HepG2 (cell line): ENCODE measurements around the gene GRIN3B. TPM values are rescaled to one million over a fixed set of nuclear protein-coding genes. Genes with fewer than 3 reads are reported as not detected.

Experiments
- ARNT ChIP-seq: fragments of 450-650 bp; IDR thresholded peaks from 2 replicates; pipeline ENCODE4 v1.6.1; 2017
- CEBPG ChIP-seq: IDR thresholded peaks from 2 replicates; pipeline ENCODE4 v1.6.1; 2016
- CREB1 ChIP-seq, 2 experiments: fragments of 450-650 bp in 1 of 2; IDR thresholded peaks; 2 replicates each; pipeline ENCODE4 v1.6.1; 2016 to 2017; ENCODE audit warnings: control low read depth in 1 of 2, mild to moderate bottlenecking in 1 of 2, missing compliant biosample characterization in 1 of 2, missing genetic modification characterization in 1 of 2
- ELF3 ChIP-seq: IDR thresholded peaks from 2 replicates; pipeline ENCODE4 v1.6.1; 2016; ENCODE audit warnings: missing genetic modification reagents, missing compliant biosample characterization
- EP300 ChIP-seq, 3 experiments: sonication (generic) in 1 of 3; formaldehyde crosslinking in 1 of 3; IDR thresholded peaks; 2 replicates each; pipeline versions ENCODE4 v1.5.1 to v1.6.1; 2011 to 2020; ENCODE audit warnings: low read depth in 2 of 3, low read length in 2 of 3, borderline replicate concordance in 1 of 3, improper control_type of control experiment in 1 of 3, mild to moderate bottlenecking in 1 of 3, missing genetic modification reagents in 1 of 3, moderate library complexity in 1 of 3
- FOXA1 ChIP-seq, 2 experiments: fragments of 450-650 bp in 1 of 2; sonication (generic) in 1 of 2; formaldehyde crosslinking in 1 of 2; IDR thresholded peaks; 2 replicates each; pipeline versions ENCODE4 v1.4.0 to v1.6.1; 2016 to 2020; ENCODE audit warnings: missing genetic modification reagents in 1 of 2
- FOXJ3 ChIP-seq: sonication (generic); formaldehyde crosslinking; IDR thresholded peaks from 2 replicates; pipeline ENCODE4 v1.4.0; 2020; ENCODE audit warnings: missing genetic modification reagents, mild to moderate bottlenecking, borderline replicate concordance
- HNRNPK ChIP-seq: fragments of 200-400 bp; formaldehyde crosslinking; IDR thresholded peaks from 2 replicates; pipeline ENCODE4 v1.6.1; 2018; ENCODE audit warnings: low read length, low read depth, moderate library complexity, mild to moderate bottlenecking; ENCODE audit not compliant: poor library complexity, severe bottlenecking
- NCOA1 ChIP-seq: sonication (generic); formaldehyde crosslinking; IDR thresholded peaks from 2 replicates; pipeline ENCODE4 v1.9.0; 2021; ENCODE audit warnings: missing genetic modification reagents
- NCOR1 ChIP-seq: fragments of 200-600 bp; sonication (generic); IDR thresholded peaks from 2 replicates; pipeline ENCODE4 v1.7.0; 2017; ENCODE audit warnings: antibody characterized with exemption, low read length, borderline replicate concordance
- TAF1 ChIP-seq: sonication (generic); formaldehyde crosslinking; IDR thresholded peaks from 2 replicates; pipeline ENCODE4 v1.4.0; 2020; ENCODE audit warnings: missing genetic modification reagents
- YY1 ChIP-seq: IDR thresholded peaks from 2 replicates; pipeline ENCODE4 v1.6.1; 2011; ENCODE audit warnings: low read length, low read depth, moderate library complexity, mild to moderate bottlenecking; ENCODE audit not compliant: insufficient read depth, insufficient replicate concordance
- ZBTB42 ChIP-seq: sonication (generic); formaldehyde crosslinking; IDR thresholded peaks from 2 replicates; pipeline ENCODE4 v1.5.0; 2020; ENCODE audit warnings: mild to moderate bottlenecking, missing genetic modification reagents
- ZNF292 ChIP-seq: sonication (generic); formaldehyde crosslinking; IDR thresholded peaks from 2 replicates; pipeline ENCODE4 v1.8.1; 2022; ENCODE audit warnings: mild to moderate bottlenecking, low read depth, missing genetic modification reagents, borderline replicate concordance
- ZNF496 ChIP-seq: sonication (generic); formaldehyde crosslinking; IDR thresholded peaks from 2 replicates; pipeline ENCODE4 v1.8.1; 2023; ENCODE audit warnings: mild to moderate bottlenecking, moderate library complexity, missing genetic modification reagents; ENCODE audit not compliant: insufficient replicate concordance
- ZNF670 ChIP-seq: sonication (generic); formaldehyde crosslinking; IDR thresholded peaks from 2 replicates; pipeline ENCODE4 v1.8.0; 2022; ENCODE audit warnings: mild to moderate bottlenecking, missing genetic modification reagents, borderline replicate concordance
- ZNF709 ChIP-seq: sonication (generic); formaldehyde crosslinking; IDR thresholded peaks from 2 replicates; pipeline ENCODE4 v1.5.0; 2020; ENCODE audit warnings: mild to moderate bottlenecking, missing genetic modification reagents
- ZNF724P ChIP-seq: sonication (generic); formaldehyde crosslinking; IDR thresholded peaks from 2 replicates; pipeline ENCODE4 v1.8.0; 2022; ENCODE audit warnings: missing genetic modification reagents, borderline replicate concordance
- ZNF883 ChIP-seq: sonication (generic); formaldehyde crosslinking; IDR thresholded peaks from 2 replicates; pipeline ENCODE4 v1.5.1; 2020; ENCODE audit warnings: mild to moderate bottlenecking, missing genetic modification reagents; ENCODE audit errors: not compliant biosample characterization
- polyA plus RNA-seq, 8 experiments: library from polyadenylated mRNA; depleted of rRNA in 3 of 8; stranded (reverse) in 7 of 8; unstranded in 1 of 8; fragments of >200 nt; fragmentation: Illumina TruSeq in 4 of 8; extraction: Trizol in 4 of 8; gene quantifications; 2 replicates each; pipeline versions ENCODE4 v1.2.1 to v1.2.3, GENCODE V29; 2011 to 2016; ENCODE audit warnings: low read depth in 4 of 8, missing spikeins in 1 of 8, mixed read lengths in 1 of 8; ENCODE audit not compliant: insufficient read depth in 1 of 8
- total RNA-seq, 5 experiments: library from RNA; depleted of rRNA; stranded (reverse); fragments of >200 nt; fragmentation: Illumina TruSeq; extraction: Trizol; gene quantifications; 2 replicates each; pipeline ENCODE4 v1.2.3, GENCODE V29; 2016; ENCODE audit warnings: low read depth in 1 of 5
- TF ChIP-seq, protein P1 (sequence below): sonication (generic); formaldehyde crosslinking; IDR thresholded peaks from 2 replicates; pipeline ENCODE4 v1.5.0; 2020; ENCODE audit warnings: mild to moderate bottlenecking, missing genetic modification reagents, borderline replicate concordance
- TF ChIP-seq, protein P2 (sequence below): sonication (generic); formaldehyde crosslinking; IDR thresholded peaks from 2 replicates; pipeline ENCODE4 v1.8.0; 2022; ENCODE audit warnings: mild to moderate bottlenecking, missing genetic modification reagents, moderate library complexity

GRIN3B gene
- total and polyA plus RNA-seq, 2 of the 13 experiments (the other 11 are each of a cell fraction or from before 2014, with no cell fraction given): 0.07 to 0.20 TPM

DNA sequence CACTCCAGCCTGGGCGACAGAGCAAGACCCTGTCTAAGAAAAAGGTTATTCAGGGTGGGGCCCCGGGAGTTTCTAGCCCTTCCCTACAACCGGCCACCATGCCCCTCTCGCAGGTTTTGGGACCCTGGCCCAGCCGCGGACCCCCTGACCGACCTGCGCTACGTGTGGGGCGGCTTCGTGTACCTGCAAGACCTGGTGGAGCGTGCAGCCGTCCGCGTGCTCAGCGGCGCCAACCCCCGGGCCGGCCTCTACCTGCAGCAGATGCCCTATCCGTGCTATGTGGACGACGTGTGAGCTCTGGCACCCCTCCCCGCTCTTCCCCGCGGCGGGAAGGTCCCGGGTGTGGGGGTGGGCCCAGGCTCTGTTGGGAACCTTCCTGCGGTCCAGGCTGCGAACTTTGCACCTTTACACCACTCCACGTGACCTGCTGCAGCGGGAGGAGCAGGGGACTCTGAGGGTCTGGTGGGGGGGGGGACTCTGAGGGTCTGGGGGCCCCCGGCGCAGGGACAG lies 46.0 kb downstream of the GRIN3B start (continued):
- TF ChIP-seq, protein P1, sequence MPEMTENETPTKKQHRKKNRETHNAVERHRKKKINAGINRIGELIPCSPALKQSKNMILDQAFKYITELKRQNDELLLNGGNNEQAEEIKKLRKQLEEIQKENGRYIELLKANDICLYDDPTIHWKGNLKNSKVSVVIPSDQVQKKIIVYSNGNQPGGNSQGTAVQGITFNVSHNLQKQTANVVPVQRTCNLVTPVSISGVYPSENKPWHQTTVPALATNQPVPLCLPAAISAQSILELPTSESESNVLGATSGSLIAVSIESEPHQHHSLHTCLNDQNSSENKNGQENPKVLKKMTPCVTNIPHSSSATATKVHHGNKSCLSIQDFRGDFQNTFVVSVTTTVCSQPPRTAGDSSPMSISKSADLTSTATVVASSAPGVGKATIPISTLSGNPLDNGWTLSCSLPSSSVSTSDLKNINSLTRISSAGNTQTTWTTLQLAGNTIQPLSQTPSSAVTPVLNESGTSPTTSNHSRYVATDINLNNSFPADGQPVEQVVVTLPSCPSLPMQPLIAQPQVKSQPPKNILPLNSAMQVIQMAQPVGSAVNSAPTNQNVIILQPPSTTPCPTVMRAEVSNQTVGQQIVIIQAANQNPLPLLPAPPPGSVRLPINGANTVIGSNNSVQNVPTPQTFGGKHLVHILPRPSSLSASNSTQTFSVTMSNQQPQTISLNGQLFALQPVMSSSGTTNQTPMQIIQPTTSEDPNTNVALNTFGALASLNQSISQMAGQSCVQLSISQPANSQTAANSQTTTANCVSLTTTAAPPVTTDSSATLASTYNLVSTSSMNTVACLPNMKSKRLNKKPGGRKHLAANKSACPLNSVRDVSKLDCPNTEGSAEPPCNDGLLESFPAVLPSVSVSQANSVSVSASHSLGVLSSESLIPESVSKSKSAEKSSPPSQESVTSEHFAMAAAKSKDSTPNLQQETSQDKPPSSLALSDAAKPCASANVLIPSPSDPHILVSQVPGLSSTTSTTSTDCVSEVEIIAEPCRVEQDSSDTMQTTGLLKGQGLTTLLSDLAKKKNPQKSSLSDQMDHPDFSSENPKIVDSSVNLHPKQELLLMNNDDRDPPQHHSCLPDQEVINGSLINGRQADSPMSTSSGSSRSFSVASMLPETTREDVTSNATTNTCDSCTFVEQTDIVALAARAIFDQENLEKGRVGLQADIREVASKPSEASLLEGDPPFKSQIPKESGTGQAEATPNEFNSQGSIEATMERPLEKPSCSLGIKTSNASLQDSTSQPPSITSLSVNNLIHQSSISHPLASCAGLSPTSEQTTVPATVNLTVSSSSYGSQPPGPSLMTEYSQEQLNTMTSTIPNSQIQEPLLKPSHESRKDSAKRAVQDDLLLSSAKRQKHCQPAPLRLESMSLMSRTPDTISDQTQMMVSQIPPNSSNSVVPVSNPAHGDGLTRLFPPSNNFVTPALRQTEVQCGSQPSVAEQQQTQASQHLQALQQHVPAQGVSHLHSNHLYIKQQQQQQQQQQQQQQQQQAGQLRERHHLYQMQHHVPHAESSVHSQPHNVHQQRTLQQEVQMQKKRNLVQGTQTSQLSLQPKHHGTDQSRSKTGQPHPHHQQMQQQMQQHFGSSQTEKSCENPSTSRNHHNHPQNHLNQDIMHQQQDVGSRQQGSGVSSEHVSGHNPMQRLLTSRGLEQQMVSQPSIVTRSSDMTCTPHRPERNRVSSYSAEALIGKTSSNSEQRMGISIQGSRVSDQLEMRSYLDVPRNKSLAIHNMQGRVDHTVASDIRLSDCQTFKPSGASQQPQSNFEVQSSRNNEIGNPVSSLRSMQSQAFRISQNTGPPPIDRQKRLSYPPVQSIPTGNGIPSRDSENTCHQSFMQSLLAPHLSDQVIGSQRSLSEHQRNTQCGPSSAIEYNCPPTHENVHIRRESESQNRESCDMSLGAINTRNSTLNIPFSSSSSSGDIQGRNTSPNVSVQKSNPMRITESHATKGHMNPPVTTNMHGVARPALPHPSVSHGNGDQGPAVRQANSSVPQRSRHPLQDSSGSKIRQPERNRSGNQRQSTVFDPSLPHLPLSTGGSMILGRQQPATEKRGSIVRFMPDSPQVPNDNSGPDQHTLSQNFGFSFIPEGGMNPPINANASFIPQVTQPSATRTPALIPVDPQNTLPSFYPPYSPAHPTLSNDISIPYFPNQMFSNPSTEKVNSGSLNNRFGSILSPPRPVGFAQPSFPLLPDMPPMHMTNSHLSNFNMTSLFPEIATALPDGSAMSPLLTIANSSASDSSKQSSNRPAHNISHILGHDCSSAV (CRISPR knock-in tag): no peak
- TF ChIP-seq ZNF496: no peak
- no peak for TF ChIP-seq YY1
- TF ChIP-seq FOXJ3: no peak
- TF ChIP-seq ZNF292 (CRISPR knock-in tag): peak; percentile 40
- no peak for TF ChIP-seq CREB1 (IDR thresholded peaks at IDR 0.05)
- TF ChIP-seq CREB1 (CRISPR knock-in tag; IDR thresholded peaks at IDR 0.05): no peak
- no peak for TF ChIP-seq NCOR1
- TF ChIP-seq CEBPG: no peak
- TF ChIP-seq EP300 (IDR thresholded peaks at IDR 0.05; ENCODE audit: low read depth in 2 of 2, low read length in 2 of 2): peak in 1 of 2 experiments; percentile 26; a peak in 1 of 4 replicates
- no peak for TF ChIP-seq EP300 (CRISPR knock-in tag; IDR thresholded peaks at IDR 0.05; ENCODE audit: borderline replicate concordance)
- peak; percentile 75; the same call in 1 of the 2 replicates for TF ChIP-seq ZNF709
- TF ChIP-seq ZNF883 (CRISPR knock-in tag): no peak
- TF ChIP-seq ARNT: no peak
- TF ChIP-seq, protein P2, sequence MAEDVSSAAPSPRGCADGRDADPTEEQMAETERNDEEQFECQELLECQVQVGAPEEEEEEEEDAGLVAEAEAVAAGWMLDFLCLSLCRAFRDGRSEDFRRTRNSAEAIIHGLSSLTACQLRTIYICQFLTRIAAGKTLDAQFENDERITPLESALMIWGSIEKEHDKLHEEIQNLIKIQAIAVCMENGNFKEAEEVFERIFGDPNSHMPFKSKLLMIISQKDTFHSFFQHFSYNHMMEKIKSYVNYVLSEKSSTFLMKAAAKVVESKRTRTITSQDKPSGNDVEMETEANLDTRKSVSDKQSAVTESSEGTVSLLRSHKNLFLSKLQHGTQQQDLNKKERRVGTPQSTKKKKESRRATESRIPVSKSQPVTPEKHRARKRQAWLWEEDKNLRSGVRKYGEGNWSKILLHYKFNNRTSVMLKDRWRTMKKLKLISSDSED (CRISPR knock-in tag): no peak
- TF ChIP-seq ZBTB42: no peak
- 0 out of 2 replicates have a peak, but pooled peaks have one; percentile 28 for TF ChIP-seq ELF3
- no peak for TF ChIP-seq FOXA1 (IDR thresholded peaks at IDR 0.05)
- TF ChIP-seq FOXA1 (CRISPR knock-in tag; IDR thresholded peaks at IDR 0.05): no peak
- no peak for TF ChIP-seq HNRNPK
- 0 out of 2 replicates have a peak, but pooled peaks have one; percentile 7 for TF ChIP-seq ZNF724P (CRISPR knock-in tag)
- no peak for TF ChIP-seq TAF1
- no peak for TF ChIP-seq NCOA1 (CRISPR knock-in tag)
- no peak for TF ChIP-seq ZNF670 (CRISPR knock-in tag)
